ENCODE measurements around the gene LRRC42.

The LRRC42 gene

DNA sequence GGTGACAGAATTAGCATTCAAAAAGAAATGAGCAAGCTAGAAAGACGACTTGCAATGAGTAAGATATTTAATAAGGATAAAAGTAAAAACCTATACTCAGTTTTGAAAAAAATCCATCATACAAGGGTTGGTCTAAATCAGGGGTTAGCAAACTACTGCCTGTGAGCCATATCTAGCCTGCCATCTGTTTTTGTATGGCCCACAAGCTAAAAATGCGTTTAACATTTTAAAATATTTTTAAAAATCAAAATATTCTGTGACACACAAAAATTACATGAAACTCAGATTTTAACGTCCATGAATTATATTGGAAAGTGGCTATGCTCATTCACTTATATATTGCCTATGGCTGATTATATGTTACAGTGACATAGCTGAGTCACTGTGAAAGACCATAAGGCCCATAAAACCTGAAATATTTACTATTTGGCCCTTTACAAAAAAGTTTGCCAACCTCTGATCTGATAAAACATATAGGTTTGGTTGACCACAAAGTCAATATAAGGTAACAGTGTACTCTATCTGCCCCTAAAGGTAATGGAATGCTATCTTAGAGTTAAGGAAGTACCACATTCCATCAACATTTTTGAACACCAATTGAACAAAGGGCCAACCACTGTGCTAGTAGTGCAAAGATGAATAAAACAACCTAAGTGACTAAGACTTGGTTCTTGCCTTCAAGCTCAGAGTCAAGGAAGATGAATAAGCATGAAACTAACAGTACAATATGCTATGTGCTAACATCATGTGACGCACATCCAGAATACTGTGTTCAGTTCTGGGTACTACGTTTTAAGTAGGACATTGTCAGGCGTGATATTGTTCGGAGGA is 3.8 kb upstream of the LRRC42 start:
- no peak for DNase-seq

DNA sequence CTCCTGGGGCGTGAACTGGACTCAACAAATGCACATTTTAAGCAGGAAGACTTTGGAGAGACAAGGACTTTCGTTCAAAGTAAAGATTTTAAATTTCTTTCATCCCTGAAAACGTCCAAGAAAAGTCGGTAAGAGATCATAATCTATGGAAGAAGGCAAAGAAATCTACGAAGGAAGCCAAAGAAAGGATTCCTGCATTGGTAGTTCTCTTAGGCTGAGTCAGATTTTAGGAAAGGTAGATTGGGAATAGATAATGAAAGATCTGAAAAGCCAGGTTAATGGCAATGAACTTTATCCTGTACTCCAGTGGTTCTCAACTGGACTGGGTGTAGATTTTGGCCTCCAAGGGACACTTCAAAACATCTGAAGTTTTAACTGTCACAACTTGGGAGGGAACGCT is 3.1 kb upstream of the LRRC42 start:
- no peak for DNase-seq

DNA sequence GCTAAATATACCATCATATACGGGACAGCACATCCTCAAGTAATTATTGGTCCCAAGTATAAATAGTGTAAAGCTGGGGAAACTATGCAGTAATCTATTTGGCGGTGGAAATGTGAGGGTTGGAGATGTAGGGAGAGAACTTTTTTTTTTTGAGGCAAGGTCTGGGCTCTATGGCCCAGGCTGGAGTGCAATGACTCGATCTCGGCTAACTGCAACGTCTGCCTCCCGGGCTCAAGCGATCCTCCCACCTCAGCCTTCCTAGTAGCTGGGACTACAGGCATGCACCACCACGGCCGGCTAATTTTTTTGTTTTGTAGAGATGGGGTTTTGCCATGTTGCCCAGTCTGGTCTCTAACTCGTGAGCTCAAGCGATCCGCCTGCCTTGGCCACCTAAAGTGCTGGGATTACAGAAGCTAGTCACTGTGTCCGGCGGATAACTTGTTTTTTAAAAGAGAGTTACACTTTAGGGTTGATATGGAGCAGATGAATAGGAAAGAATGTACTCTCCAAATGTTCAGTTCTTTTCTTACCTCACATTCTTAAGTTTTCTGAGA is 2.6 kb upstream of the LRRC42 start:
- no peak for DNase-seq

DNA sequence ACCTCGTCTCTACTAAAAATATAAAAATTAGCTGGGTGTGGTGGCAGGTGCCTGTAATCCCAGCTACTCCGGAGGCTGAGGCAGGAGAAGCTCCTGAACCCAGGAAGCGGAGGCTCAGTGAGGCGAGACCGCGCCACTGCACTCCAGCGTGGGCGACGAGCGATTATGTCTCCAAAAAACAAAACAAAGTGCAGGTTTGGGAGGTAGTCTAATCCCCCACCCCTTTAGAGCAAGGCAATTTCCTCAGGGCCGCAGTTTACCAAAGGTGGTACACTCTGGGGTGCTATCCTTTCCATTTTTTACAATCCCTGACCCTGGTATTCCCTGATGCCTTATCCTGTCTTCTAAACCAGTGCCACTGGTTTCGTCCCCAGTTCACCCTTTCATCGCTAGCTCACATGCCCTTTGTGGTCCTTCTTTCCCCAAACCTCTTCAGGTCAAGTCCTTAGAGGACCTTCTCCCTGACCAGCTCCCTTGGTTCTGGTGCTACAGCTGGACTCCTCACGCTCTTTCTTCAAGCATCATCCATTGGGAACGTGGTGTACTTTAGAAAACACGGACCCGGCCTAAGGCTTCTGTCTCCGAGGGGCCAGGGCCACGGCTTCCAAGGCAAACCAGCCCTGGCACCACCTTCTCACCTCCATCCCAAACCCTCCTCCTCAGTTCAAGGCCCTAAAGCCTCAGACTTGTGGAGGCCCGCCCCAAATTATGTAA is 1.5 kb upstream of the LRRC42 start:
- peak; percentile 43 for DNase-seq

DNA sequence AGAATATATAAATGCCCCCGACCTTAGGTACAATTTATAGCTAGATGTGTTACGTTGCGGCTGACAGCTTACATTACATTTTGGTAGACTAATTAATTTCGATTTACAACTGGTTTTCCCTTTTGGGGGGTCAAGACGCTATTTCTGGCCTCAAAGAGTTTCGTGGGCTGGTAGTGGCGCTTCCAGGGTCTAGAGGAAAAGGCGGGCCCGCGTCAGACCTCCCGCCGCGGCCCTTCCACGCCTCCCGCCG is 1.0 kb upstream of the LRRC42 start:
- DNase-seq = no peak

DNA sequence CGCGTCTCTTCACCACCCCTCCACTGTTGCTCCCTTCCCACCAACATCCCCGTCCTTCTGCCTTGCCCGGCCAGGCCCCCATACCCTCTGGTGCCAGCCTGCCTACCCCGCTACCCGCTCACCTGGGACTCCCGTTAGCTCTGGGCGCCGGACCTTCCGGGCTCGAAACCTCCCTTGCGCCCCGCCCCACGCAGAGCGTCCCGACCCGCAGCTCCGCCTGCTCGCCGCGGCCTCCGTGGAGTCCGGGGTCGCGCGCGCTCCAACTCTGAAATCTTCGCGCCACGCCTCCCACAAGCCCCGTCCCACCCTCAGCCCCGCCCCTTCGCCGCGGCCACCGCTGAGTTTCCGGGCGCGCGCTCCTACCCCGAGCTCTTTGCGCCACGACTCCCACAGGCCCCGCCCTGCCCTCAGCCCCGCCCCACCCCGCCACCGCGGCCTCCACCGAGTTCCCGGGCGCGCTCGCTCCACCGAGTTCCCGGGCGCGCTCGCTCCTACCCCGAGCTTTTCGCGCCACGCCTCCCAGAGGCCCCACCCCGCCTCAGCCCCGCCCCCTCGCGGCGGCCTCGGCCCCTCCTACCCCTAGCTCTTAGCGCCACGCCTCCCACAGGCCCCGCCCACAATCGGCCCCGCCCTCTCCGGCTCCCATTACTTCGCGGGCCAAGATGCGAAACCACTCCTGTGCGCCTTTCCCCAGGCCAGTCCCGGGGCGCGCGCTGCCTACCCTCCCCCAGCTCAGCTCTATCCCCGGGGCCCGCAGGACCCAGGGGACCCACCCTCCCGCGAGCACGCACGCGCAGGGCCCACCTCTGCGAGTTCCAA is 508 bp upstream of the LRRC42 start, which contains the start of gene IFT25:
Gene IFT25 (minus strand): TSS at position 267 of the 819 bp plus-strand sequence. CDS start 5,617 bp downstream, outside the sequence.
- DNase-seq = peak; percentile 96

DNA sequence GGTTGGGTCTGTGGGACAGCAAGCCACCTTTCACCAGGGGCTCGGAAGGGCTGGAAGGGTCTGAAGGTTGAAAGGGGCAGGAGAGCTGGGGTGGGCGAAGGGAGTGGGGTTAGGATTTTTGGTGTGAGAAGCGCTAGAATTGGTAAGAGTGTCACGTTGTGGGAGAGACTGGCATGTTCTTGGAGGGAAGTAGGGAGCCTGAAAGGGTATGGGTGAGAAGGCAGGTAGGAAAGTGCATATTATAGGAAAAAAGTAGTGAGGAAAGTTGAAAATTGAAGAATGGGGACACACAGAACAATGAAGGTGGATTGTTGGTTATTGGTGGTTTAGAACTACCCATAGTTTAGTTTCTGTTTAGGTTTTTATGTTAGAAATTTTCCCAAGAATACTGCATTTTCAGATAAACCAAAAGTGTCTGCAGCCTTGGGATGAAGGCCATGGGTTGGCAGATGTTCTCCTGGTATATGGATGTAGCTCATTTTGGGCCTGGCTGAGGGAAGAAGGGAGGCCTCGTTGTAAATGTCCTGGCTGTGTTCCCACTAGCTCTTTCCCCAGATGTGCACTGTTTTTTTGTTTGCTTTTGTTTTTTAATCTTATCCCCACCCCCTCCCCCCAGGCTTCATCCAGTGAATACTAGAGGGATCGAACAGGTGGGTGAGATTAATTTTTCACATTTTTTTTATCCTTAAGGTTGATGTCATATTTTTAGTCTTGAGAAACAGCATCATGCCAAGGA is 1.2 kb downstream of the LRRC42 start:
- DNase-seq = no peak

DNA sequence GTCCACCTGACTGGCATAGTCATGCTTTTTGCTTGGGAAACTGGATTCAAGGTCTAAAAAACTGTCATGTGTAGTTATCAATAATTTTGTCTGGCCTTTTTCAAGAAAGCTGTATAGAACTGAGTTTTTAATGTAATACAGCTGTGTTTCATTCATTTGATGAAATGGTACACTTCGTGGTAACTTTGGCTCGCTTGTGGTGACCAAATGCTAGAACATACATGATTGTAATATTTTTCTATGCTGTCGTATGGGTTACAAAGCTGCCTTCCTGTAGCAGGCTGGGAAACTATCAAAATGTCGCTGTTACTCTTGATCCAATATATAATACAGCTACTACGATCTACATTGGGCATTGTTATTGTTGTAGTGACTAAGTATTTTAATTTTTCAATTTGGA is 2.1 kb downstream of the LRRC42 start:
- no peak for DNase-seq

DNA sequence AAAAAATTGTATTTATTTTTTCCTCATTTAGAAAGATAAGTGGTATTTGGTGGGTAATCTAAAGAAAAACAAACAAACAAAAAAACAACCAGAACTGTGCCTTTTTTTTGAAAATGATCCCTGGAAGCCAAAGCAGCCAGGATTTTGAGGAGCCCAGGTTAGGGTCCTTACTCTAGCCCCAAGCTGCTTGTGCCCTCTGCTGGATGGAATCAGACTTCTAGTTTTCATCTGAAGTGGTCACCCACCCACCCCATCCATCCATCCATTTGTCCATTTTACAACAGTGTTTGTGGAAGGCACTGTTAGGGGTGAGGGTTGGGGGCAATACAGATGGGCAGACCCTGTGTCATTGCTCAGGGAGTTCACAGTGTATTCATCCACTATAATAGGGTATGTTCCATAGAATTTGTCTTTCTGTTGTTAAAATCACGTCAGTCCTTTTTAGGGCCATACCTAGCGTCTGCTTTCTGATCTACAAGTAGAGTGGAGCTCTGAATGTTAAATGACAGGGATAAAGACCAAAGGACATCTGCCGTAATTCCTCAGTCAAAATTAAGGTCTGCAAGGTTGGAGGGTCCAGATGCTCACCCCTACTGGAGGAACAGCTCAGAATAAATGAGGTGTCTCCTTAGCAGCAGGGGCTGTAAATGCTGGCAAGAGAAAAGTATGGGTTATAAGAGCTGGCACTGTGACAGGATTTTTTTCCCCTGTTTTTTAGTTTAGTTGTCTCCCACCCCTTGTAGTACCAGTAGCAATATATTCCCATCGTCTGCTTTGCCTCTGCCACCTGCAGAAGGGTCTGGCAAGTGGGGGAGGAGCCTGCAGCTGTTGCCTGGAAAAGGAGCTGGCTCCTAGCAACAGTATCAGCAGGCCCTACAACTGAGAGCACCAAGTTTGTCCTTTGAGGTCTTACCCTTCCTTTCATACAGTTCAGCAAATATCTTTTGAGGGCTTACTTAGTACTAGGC is 3.2 kb downstream of the LRRC42 start:
- peak; percentile 53 for DNase-seq

DNA sequence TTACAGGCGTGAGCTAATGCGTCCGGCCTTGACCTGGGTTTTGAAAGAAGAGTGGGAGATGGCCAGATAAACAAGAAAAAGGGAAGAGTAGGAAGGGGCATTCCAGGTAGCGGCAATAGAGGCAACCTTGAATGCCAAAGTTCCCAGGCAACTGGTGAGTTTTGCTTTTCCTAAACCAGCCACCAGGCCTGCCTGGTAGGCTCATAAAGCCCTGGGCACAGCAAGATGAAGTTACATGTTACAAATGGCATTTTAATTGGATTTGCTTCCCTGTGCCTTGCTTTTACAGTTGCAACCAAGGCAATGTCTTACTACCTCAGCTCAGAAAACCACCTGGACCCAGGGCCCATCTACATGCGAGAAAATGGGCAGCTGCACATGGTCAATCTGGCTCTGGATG is 5.5 kb downstream of the LRRC42 start:
- no peak for DNase-seq

DNA sequence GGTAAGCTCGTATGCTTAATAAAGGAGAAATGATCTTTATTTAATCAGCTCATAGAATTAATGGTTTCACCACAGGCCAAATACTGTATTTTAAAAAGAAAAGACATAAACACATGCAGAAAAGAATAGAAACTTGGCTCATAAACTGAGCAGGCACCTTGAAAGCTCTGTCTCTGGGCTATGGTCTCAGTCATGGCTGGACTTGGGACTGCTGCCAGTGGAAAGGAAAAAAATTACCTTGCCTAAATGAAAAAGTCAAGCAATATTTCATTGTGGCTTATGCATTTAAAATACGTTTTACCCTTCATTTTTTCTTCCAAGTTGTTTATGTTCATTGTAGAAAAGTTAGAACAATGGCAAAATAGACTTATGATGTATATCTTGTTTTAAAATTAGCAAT is 8.0 kb downstream of the LRRC42 start:
- DNase-seq = no peak

DNA sequence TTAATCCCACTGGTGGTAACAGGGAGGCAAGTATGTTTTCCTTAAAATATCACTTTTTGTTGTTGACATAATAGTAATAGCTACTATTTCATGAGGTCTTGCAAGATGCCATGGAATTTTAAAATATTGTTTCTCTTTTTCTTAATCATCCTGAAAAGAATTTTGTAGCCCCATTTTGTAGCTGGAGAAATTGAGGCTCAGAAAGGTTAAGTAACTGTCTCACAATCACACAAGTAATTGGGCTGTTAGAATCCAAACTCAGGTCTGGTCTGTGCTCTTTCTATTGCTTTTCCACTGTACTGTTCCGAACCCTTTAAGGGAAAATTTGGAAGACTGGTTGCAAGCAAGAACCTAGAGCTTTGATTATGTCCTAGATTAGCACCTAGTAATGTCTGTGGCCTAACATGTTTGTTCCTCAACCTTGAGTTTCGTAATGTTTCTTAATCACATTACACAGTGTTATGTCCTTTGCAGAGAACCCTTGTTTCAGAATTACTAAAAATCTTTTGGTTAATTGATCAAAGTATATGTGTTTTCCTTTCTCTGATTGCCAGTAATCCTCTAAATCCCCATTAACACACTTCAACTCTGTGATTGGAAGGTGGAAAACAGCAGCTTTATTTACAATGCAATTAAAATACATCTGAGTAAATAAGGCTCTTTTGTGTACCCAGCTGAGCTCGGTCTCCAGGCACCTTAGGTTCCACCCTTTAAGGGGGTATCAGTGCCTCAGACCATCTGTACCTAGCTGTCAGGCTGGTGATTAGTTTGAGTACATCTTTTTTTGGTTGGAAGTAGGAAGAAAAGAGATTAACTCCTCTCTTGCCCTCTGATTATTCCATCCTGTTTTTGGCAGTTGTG is 10.4 kb downstream of the LRRC42 start:
- DNase-seq = no peak

DNA sequence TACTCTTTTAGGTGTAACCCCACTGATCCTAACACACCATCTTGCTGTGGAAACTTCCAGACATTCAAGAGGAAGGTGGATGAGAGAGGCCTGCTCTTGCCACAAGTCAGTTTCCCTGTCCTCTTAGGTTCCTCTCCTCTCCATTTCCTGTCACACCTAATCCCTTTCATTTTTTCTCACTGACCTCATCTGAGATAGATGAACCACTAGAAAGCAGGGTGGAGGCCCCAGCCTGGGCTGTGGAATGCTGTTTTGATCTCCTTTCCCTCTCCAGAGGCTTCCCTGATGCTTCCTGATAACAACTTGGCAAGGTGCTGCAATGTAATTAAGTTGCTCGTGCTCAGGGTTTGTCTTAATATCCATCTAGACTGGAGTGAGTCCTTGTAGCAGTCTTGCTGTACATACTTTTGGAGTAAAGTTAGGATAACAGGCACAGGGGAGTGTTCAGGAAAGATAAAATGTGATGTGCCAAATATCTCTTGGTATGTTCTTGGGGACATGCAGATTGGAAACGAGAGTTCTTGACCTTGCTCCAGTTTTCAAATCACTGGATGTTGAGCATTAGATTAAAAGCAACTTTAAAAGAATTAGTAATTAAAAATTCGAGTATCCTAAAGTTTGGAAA is 11.2 kb downstream of the LRRC42 start:
- DNase-seq = no peak

DNA sequence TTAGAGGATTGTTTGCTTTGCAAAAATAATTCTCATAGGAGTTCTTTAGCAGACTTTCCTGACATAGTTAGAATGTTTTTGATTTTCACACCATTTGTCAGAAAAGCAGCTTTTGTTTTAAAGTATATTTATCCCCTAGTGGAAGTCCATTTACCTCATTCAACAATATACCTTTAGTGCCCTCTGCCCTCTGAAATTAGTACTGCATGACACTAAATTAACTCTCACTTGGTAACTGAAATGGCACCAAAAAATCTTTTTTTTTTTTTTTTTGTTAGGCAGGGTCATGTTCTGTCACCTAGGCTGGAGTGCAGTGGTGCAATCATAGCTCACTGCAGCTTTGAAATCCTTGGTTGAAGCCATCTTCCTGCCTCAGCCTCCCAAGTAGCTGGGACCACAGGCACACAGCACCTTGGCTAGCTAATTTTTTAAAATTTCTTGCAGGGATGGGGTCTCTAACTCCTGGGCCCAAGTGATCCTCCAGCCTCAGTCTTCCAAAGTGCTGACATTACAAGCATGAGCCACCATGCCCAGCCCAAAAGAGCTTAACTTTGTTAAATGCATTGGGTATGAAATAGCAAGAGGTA is 13.6 kb downstream of the LRRC42 start:
- DNase-seq = peak; percentile 55

DNA sequence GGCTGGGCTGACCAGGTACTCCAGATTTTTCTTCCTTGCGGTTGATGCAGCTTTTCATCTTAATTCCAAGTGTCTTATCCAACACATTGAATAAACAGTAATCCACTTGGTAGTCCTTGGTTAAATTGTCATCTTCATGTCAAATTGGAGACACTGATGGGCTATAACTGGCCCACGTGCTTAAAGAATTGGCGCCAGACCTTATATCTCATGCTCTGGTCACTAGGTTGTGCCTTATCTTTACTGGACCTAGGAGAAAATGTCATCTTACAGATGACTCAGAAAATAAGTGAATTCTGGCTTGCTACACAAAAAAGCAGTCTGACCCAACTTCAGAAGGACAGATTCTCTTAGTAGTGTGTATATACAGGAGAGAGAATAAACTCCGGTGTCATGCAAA is 16.2 kb downstream of the LRRC42 start:
- DNase-seq = no peak

DNA sequence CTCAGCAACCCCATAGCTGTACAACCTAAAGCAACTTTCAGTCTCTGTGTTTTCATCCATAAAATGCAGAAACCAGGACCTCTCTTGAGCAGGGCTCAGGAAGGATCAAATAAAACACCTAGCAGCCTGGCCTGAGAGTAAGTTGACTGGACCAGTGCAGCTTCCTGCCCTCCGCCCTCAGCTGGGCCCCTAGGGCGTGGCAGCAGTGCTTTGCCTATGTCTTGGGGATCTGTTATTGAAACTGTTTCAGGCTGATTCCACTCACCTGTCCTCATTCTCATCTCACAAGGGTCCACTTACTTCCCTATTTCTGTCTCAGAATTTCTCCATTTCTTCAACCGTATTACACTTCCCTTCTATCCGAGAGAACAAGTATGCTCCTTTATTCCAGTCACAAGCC is 17.3 kb downstream of the LRRC42 start:
- DNase-seq = no peak

DNA sequence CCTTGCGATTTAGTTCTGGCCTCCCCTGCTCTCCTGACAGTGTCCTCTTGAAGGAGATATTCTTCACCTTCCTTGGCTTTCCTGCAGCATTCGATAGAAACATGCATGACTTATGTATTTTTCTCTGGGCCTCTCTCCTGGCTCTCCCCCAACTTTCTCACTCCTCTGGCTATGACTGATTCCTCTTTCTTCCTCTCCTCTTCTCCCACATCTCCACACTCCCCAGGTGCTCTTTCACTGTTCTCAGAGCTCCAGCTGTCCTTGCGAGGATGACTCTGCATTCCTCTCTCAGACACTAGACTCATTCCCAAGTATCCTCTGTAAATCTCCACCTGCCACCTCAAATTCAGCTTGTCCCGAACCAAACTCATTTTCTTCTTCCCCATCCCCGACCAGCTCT is 18.0 kb downstream of the LRRC42 start:
- no peak for DNase-seq

DNA sequence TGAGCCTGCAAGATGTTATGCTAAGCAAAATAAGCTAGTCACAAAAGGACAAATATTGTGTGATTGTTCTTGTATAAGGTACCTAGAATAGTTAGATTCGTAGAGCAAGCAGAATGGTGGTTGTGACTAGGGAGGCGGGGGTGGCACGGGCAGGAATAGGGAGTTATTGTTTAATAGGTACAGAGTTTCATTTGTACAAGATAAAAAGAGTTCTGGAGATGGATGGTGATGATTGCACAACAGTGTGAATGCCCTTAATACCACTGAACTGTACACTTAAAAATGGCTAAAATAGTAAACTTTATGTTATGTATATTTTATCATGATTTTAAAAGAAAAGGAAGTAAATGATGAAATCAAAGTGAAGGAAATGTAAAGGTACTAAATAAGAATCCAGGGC is 20.6 kb downstream of the LRRC42 start:
- no peak for DNase-seq

DNA sequence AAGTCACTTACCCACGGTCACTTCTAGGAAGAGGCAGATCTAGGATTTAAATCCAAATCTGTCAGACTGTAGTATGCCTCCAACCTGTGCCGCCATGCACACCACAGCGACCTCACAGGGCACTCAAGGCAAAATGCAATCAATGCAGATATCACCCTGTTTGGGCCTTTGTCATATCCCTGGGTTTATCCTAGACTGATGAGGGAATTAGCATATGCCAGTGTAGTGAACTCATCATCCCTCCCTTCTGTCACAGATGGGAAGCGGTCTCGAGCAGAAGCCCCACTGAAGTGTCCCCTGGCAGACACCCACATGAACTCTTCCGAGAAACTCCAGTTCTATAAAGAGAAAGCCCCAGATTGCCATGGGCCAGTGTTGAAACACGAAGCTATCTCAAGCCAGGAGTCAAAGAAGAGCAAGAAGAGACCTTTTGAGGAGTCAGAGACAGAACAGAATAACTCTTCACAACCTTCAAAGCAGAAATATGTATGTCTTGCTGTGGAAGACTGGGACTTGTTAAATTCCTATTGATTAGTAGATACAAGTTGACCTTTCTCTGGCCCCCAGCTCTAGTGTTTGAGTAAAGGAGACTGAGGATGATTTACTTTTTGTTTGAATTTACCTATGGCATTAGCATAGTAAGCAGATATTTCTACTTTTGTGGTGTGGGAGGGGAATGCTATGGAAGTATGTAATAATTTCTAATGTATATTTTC is 21.4 kb downstream of the LRRC42 start:
- no peak for DNase-seq

Measured in RPMI8226 (cell line).